Measurements from ENCODE around the gene MYLK2.

MYLK2 gene

DNA sequence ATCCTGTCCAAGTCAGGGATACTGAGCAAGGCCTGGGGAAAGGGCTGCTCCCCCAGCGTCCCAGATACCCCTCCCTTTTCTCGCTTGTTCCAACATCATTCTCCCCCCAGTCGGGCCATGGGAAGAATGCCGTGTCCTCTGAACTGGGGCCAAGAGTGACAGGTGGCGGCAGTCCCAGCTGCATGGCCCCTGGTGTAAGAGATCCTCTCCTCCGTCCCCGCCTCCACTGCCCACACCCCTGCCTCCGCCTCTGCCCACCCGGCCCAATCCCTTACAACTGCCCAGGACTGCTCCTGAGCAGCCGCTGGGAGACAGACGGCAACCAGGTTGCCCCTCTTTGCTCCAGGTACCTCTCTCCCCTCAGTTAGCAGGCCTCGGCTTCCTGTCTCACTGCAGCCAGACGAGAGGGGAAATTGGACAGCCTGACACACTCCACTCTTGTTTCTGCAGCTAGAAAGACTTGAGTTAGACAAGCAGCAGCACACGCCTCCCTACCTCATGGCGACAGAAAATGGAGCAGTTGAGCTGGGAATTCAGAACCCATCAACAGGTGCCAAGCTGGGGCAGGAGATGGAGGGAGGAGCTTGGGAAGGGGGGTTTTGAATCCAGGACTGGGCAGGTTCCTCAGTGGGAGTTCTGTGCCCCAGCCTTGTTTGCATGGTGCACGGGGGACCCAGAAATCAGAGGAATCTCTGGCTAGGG lies at the start of gene MYLK2:
TSS of gene MYLK2 (plus strand) at position 274 of the 702 bp plus-strand sequence. CDS start at position 499, 225 bp downstream.
- H3K36me3 ChIP-seq (ENCODE audit: insufficient read depth, low read length), result no peaks in the 10 kb centered on the region
- H3K27me3 ChIP-seq (ENCODE audit: insufficient read depth, low read length, poor library complexity, severe bottlenecking), result no peaks in the 10 kb centered on the region
- no peak within 1 kb of the TSS for H2AFZ ChIP-seq (ENCODE audit: low read length)
- no peaks in the 10 kb centered on the region for H3K9me2 ChIP-seq (replicated peaks; ENCODE audit: low read depth, low read length)
- no peak within 1 kb of the TSS for H3K9ac ChIP-seq (ENCODE audit: low read depth, low read length, poor library complexity, severe bottlenecking)
- no peaks in the 10 kb centered on the region for H3F3A ChIP-seq (ENCODE audit: low read depth)
- H3K4me2 ChIP-seq (ENCODE audit: low read depth, low read length, poor library complexity, severe bottlenecking), result no peak within 1 kb of the TSS
- no peaks in the 10 kb centered on the region for H3K9me3 ChIP-seq (ENCODE audit: insufficient read depth, low read depth, low read length)
- H4K20me1 ChIP-seq (ENCODE audit: insufficient read depth, low read length, poor library complexity, severe bottlenecking), result no peaks in the 10 kb centered on the region
- H3K79me2 ChIP-seq (ENCODE audit: insufficient read depth, low read length), result peaks cover 10% of the 10 kb centered on the region
- H3K4me3 ChIP-seq (ENCODE audit: low read length, poor library complexity, severe bottlenecking), result no peak within 1 kb of the TSS
- peaks cover 24% of the 10 kb centered on the region for H3K4me1 ChIP-seq (ENCODE audit: insufficient read depth, low read length, poor library complexity, severe bottlenecking)
- TF ChIP-seq, protein P1, sequence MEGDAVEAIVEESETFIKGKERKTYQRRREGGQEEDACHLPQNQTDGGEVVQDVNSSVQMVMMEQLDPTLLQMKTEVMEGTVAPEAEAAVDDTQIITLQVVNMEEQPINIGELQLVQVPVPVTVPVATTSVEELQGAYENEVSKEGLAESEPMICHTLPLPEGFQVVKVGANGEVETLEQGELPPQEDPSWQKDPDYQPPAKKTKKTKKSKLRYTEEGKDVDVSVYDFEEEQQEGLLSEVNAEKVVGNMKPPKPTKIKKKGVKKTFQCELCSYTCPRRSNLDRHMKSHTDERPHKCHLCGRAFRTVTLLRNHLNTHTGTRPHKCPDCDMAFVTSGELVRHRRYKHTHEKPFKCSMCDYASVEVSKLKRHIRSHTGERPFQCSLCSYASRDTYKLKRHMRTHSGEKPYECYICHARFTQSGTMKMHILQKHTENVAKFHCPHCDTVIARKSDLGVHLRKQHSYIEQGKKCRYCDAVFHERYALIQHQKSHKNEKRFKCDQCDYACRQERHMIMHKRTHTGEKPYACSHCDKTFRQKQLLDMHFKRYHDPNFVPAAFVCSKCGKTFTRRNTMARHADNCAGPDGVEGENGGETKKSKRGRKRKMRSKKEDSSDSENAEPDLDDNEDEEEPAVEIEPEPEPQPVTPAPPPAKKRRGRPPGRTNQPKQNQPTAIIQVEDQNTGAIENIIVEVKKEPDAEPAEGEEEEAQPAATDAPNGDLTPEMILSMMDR (conservative IDR thresholded peaks at IDR 0.05; ENCODE audit: low read length), result no peak
- TF ChIP-seq EZH2phosphoT487 (IDR thresholded peaks at IDR 0.05; ENCODE audit: borderline replicate concordance), result no peak

DNA sequence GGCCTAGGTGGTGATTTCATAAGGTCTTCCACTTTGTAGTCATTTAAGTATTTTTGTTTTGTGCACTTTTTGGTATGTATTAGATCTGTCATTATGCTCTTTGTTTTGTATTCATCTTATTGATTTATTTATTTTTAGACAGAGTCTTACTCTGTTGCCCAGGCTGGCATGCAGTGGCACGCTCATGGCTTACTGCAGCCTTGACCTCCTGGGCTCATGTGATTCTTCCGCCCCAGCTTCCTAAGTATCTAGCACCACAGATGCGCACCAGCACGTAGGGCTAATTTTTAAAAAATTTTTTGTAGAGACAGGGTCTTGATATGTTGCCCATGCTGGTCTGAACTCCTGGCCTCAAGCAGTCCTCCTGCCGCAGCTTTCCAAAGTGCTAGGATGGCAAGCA lies 49.5 kb upstream of the MYLK2 start:
- H3K79me2 ChIP-seq (ENCODE audit: insufficient read depth, low read length), result peaks cover 27% of the 10 kb centered on the region

DNA sequence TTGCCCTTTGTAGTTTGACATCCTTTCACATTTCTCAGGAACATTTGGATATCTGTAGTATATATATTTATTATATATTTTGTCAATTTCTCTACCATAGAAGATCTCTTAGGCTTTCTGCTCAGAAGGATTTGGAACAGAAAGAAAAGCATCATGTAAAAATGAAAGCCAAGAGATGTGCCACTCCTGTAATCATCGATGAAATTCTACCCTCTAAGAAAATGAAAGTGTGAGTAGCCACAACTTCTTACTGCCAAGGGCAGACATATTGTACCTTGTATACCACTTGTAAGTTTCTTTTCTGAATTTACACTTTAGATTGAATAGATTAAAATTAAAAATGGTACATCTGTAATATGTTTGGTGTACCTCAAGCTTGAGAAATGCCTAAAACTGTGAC lies 48.9 kb upstream of the MYLK2 start:
- H3K79me2 ChIP-seq (ENCODE audit: insufficient read depth, low read length), result peaks cover 23% of the 10 kb centered on the region
- no peaks in the 10 kb centered on the region for H3K9me3 ChIP-seq (ENCODE audit: insufficient read depth, low read depth, low read length)
- H3F3A ChIP-seq (ENCODE audit: low read depth), result no peaks in the 10 kb centered on the region
- H3K36me3 ChIP-seq (ENCODE audit: insufficient read depth, low read length), result peaks cover 91% of the 10 kb centered on the region
- no peaks in the 10 kb centered on the region for H3K27me3 ChIP-seq (ENCODE audit: insufficient read depth, low read length, poor library complexity, severe bottlenecking)
- H3K4me1 ChIP-seq (ENCODE audit: insufficient read depth, low read length, poor library complexity, severe bottlenecking), result no peaks in the 10 kb centered on the region
- no peak overlapping the region for H3K9ac ChIP-seq (ENCODE audit: low read depth, low read length, poor library complexity, severe bottlenecking)
- H4K20me1 ChIP-seq (ENCODE audit: insufficient read depth, low read length, poor library complexity, severe bottlenecking), result peaks cover 29% of the 10 kb centered on the region
- no peak overlapping the region for H2AFZ ChIP-seq (ENCODE audit: low read length)
- H3K4me3 ChIP-seq (ENCODE audit: low read length, poor library complexity, severe bottlenecking), result no peak overlapping the region
- TF ChIP-seq, protein P1 (conservative IDR thresholded peaks at IDR 0.05; ENCODE audit: low read length), result no peak
- no peak for TF ChIP-seq EZH2phosphoT487 (IDR thresholded peaks at IDR 0.05; ENCODE audit: borderline replicate concordance)
- H3K9me2 ChIP-seq (replicated peaks; ENCODE audit: low read depth, low read length), result no peaks in the 10 kb centered on the region
- H3K4me2 ChIP-seq (ENCODE audit: low read depth, low read length, poor library complexity, severe bottlenecking), result no peak overlapping the region

More for the DNA sequence above, 49.5 kb upstream of the MYLK2 start:
- no peaks in the 10 kb centered on the region for H3K4me1 ChIP-seq (ENCODE audit: insufficient read depth, low read length, poor library complexity, severe bottlenecking)
- no peaks in the 10 kb centered on the region for H3K27me3 ChIP-seq (ENCODE audit: insufficient read depth, low read length, poor library complexity, severe bottlenecking)
- no peaks in the 10 kb centered on the region for H3K9me2 ChIP-seq (replicated peaks; ENCODE audit: low read depth, low read length)
- H3K9me3 ChIP-seq (ENCODE audit: insufficient read depth, low read depth, low read length), result no peaks in the 10 kb centered on the region
- H4K20me1 ChIP-seq (ENCODE audit: insufficient read depth, low read length, poor library complexity, severe bottlenecking), result peaks cover 33% of the 10 kb centered on the region
- TF ChIP-seq, protein P1 (conservative IDR thresholded peaks at IDR 0.05; ENCODE audit: low read length), result no peak
- TF ChIP-seq EZH2phosphoT487 (IDR thresholded peaks at IDR 0.05; ENCODE audit: borderline replicate concordance), result no peak
- no peak overlapping the region for H2AFZ ChIP-seq (ENCODE audit: low read length)
- H3K4me3 ChIP-seq (ENCODE audit: low read length, poor library complexity, severe bottlenecking), result no peak overlapping the region
- H3K36me3 ChIP-seq (ENCODE audit: insufficient read depth, low read length), result peaks cover 93% of the 10 kb centered on the region
- H3F3A ChIP-seq (ENCODE audit: low read depth), result no peaks in the 10 kb centered on the region
- H3K4me2 ChIP-seq (ENCODE audit: low read depth, low read length, poor library complexity, severe bottlenecking), result no peak overlapping the region
- H3K9ac ChIP-seq (ENCODE audit: low read depth, low read length, poor library complexity, severe bottlenecking), result no peak overlapping the region
